C4-2B (cell line): ENCODE data around the gene CTNNA1.

ENCODE experiments used
- ZFX ChIP-seq: fragments of 450-650 bp; IDR thresholded peaks from 2 replicates; pipeline ENCODE4 v1.6.1; 2017
- TF ChIP-seq, protein P1 (sequence below): fragments of 450-650 bp; conservative IDR thresholded peaks from 2 replicates; pipeline ENCODE4 v1.5.1; 2017; ENCODE audit warnings: mild to moderate bottlenecking

DNA sequence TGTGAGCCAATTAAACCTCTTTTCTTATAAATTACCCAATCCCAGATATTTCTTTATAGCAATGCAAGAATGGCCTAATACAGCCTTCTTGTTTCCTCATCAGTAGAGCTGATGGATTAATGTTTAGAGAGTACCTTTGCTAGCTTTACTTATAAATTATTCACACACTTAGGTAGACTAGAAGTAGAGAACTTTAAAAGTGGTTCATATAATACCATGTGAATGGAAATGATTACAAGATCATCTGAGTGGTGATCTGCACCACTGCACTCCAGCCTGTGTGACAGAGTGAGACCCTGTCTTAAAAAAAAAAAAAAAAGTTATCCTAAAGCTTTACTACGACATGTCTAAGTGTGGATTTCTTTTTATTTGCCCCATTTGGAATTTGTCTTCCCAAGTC lies 145.1 kb downstream of the CTNNA1 start:
- TF ChIP-seq, protein P1, sequence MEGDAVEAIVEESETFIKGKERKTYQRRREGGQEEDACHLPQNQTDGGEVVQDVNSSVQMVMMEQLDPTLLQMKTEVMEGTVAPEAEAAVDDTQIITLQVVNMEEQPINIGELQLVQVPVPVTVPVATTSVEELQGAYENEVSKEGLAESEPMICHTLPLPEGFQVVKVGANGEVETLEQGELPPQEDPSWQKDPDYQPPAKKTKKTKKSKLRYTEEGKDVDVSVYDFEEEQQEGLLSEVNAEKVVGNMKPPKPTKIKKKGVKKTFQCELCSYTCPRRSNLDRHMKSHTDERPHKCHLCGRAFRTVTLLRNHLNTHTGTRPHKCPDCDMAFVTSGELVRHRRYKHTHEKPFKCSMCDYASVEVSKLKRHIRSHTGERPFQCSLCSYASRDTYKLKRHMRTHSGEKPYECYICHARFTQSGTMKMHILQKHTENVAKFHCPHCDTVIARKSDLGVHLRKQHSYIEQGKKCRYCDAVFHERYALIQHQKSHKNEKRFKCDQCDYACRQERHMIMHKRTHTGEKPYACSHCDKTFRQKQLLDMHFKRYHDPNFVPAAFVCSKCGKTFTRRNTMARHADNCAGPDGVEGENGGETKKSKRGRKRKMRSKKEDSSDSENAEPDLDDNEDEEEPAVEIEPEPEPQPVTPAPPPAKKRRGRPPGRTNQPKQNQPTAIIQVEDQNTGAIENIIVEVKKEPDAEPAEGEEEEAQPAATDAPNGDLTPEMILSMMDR = no peak
- TF ChIP-seq ZFX = no peak
